Activated T-cell treated with anti-CD3 and anti-CD28 coated beads, Interleukin-2, amount 50 U/mL, for 72 hours (primary cell): ENCODE data around the gene ERICH3. TPM values are rescaled to one million over a fixed set of nuclear protein-coding genes. Genes with fewer than 3 reads are reported as not detected.

ENCODE experiments used
- total RNA-seq, 2 donors: library from RNA; stranded (reverse); gene quantifications; one replicate each; pipeline ENCODE4 v1.2.3, GENCODE V29; 2022

The ERICH3 gene
- total RNA-seq, 2 donors from 2014 or later = not detected

Other genes starting within 250 kb of the ERICH3 start
- not detected for gene LRRC53, start 161.2 kb downstream of the ERICH3 start, total RNA-seq
- 10 to 100 TPM; 15.6 to 19.5 TPM for gene CRYZ, start 59.3 kb upstream of the ERICH3 start, total RNA-seq
- 10 to 100 TPM; 19.4 to 22.9 TPM for gene TYW3, start 59.4 kb upstream of the ERICH3 start, total RNA-seq